Naive thymus-derived CD8-positive, alpha-beta T cell (primary cell): Measurements from ENCODE around the gene PPP1CB. TPM values are rescaled to one million over a fixed set of nuclear protein-coding genes. Genes with fewer than 3 reads are reported as not detected.
A peak's percentile ranks its signal among the peaks of the same experiment; 100 is the strongest.
"Not testable (repeated sequence)": the region's sequence is repeated elsewhere in the genome, so short reads cannot be mapped to it uniquely, and the experiment has no call there.

Experiments used
- ATAC-seq, 2 donors: fragments of 150-1000 bp; cut with Tn5 transposase in 1 of 2; sonication (Bioruptor Pico), chemical (Tn5 transposase) in 1 of 2; 1 replicate in 1 of 2; 2 replicates in 1 of 2; pipeline ENCODE4 v1.10.0; 2021; ENCODE audit warnings: mild to moderate bottlenecking in 2 of 2, moderate library complexity in 2 of 2
- POLR2A ChIA-PET: fragments of 350-600 bp; sonication (Branson Sonifier 250); formaldehyde crosslinking; loops from one replicate; lab custom pipeline; 2021; ENCODE audit warnings: antibody characterized with exemption; lab: Charles Lee
- DNase-seq, 10 donors: peaks; one replicate each; pipeline versions ENCODE4 v3.0.0 to v3.0.0-alpha.2; 2020 to 2022
- H3K27ac Mint-ChIP-seq, 10 donors: one replicate each; pipeline ENCODE4 v1.8.0; 2020 to 2022; ENCODE audit warnings: mild to moderate bottlenecking in 10 of 10, mixed read lengths in 10 of 10, moderate library complexity in 4 of 10, inconsistent platforms in 1 of 10
- H3K27me3 Mint-ChIP-seq, 5 donors: one replicate each; pipeline ENCODE4 v1.8.0; 2021 to 2022; ENCODE audit warnings: mixed read lengths in 5 of 5
- H3K36me3 Mint-ChIP-seq, 3 donors: one replicate each; pipeline ENCODE4 v1.8.0; 2020 to 2022; ENCODE audit warnings: mixed read lengths in 3 of 3, mild to moderate bottlenecking in 2 of 3, inconsistent platforms in 1 of 3
- H3K4me1 Mint-ChIP-seq, 4 donors: one replicate each; pipeline ENCODE4 v1.8.0; 2021 to 2022; ENCODE audit warnings: mixed read lengths in 4 of 4
- H3K4me3 Mint-ChIP-seq, 10 donors: one replicate each; pipeline ENCODE4 v1.8.0; 2020 to 2022; ENCODE audit warnings: mild to moderate bottlenecking in 10 of 10, mixed read lengths in 10 of 10, moderate library complexity in 6 of 10, inconsistent platforms in 1 of 10
- H3K9me3 Mint-ChIP-seq, 9 donors: one replicate each; pipeline ENCODE4 v1.8.0; 2020 to 2022; ENCODE audit warnings: mixed read lengths in 9 of 9, mild to moderate bottlenecking in 3 of 9, inconsistent platforms in 1 of 9, moderate library complexity in 1 of 9
- polyA plus RNA-seq, 3 donors: library from polyadenylated mRNA; unstranded; fragments of 300-500 nt; fragmentation: Illumina TruSeq; gene quantifications; one replicate each; pipeline ENCODE4 v1.2.3, GENCODE V29; 2021
- total RNA-seq, 8 experiments: library from RNA in 2 of 8; stranded (reverse) in 2 of 8; gene quantifications; one replicate each; pipeline ENCODE4 v1.2.3 and lab custom pipeline; 2021 to 2026

Gene PPP1CB
- total and polyA plus RNA-seq, 5 experiments from 2014 or later, result 63.1 to 166 (median 85.7) TPM

- Mint-ChIP-seq H3K4me3 (no peak overlapping the region), H3K27ac (no peak overlapping the region), H3K9me3 (no peaks in the 10 kb centered on the region), H3K36me3 (no peaks in the 10 kb centered on the region), H3K27me3 (no peaks in the 10 kb centered on the region), H3K4me1 (peaks cover 0 to 14% (median 1%) of the 10 kb centered on the region in 4 donors)
- no peak for ATAC-seq
- POLR2A ChIA-PET, result interaction anchor here (1.0 kb wide), 1 partner anchor 13 kb away, joined by 3 read pairs; no protein-coding TSS in a partner anchor
- no peak for DNase-seq
Measured at GRCh38 chr2:28720345-28720744, 31.3 kb upstream of the PPP1CB start.

DNA sequence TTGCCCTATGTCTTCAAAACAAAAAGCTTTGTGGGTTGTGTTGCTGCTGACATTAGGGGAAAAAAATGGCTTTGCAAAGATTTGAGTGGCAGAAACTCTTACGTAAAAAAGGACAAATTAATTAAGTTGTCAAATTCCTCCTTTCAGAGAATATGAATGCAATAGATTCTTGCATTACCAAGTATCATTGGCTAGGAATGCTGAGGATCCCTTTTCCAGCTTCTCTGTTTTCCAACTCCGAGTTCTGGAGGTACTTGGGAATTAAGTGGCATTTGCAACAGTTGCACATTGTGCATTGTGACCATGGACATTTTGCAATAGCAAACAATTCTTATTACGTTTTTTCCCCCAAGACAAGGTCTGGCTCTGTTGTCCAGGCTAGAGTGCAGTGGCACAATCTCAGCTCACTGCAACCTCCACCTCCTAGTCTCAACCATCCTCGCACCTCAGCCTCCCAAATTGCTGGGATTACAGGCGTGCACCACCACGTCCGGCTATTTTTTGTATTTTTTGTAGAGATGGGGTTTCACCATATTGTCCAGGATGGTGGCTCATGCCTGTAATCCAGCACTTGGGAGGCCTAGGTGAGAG is 29.9 kb upstream of the PPP1CB start:
- ATAC-seq, result no peak
- Mint-ChIP-seq H3K9me3 (no peaks in the 10 kb centered on the region), H3K27me3 (no peaks in the 10 kb centered on the region), H3K27ac (no peak overlapping the region), H3K36me3 (no peaks in the 10 kb centered on the region), H3K4me3 (no peak overlapping the region), H3K4me1 (peaks cover 0 to 2% (median 1%) of the 10 kb centered on the region in 4 donors)
- POLR2A ChIA-PET, result no interaction called here
- DNase-seq, result no peak

DNA sequence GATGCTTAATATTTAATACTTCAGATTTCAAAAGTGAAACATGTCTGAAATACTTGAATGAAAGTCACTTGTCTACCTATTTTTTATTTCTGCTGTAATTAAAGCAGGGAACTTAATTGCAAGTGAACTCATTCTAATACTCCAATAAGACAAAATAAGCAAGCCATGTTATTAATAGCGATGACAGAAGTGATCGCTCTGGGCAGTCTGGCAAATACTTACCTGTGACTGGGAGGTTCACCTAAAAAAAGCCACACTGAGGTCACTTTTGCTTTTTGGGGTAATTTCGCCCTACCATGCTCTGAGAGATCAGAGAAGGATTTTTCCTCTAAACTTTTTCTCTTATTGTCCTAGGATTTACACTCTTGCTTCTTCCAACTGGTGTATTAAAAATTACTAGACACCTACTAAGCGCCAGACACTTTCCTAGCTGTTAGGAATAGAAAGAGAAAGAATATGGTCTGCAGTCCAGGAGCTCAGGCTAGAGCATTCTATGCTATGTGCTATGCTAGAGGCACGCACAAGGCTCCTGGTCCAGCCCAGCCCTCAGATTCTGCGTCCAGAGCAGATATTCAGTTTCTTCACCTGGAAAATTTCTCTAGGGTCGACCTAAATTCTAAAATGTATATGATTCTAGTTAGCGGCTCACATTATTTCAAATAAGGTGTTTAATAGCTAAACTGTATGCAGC is 26.5 kb upstream of the PPP1CB start:
- Mint-ChIP-seq H3K4me1 (peaks cover 0 to under 1% (median 0%) of the 10 kb centered on the region in 4 donors), H3K9me3 (no peaks in the 10 kb centered on the region), H3K27ac (no peak overlapping the region), H3K4me3 (no peak overlapping the region), H3K27me3 (no peaks in the 10 kb centered on the region), H3K36me3 (no peaks in the 10 kb centered on the region)
- POLR2A ChIA-PET, result no interaction called here
- no peak for ATAC-seq
- no peak for DNase-seq

DNA sequence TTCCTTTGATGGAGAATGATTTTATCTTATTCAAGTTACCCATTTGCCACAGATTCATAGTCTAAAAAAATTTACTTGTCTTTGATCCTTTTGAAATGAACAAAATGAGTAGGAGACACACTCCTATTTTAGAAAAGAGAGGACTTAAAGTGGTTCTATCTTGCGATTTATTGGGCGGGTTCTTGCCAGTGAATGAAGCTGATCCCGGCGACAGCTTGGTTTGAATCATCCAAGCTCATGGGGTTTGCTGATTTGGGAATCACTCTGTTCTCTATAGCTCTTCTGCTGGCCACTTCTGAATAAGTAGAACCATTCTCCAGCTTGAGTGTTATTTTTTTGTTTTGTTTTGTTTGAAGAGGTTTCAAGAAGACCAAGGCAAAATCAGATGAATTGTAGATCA is 25.5 kb upstream of the PPP1CB start:
- POLR2A ChIA-PET, result no interaction called here
- Mint-ChIP-seq H3K4me3 (no peak overlapping the region), H3K9me3 (no peaks in the 10 kb centered on the region), H3K27me3 (no peaks in the 10 kb centered on the region), H3K27ac (peak overlapping the region in 1 of 10 donors; percentile 19), H3K36me3 (no peaks in the 10 kb centered on the region), H3K4me1 (peaks cover 0 to 8% (median 2%) of the 10 kb centered on the region in 4 donors)
- ATAC-seq (no peak), DNase-seq (no peak)

GRCh38 chr2:28729698-28730097 is 21.9 kb upstream of the PPP1CB start:
- peaks cover 0 to 8% (median 3%) of the 10 kb centered on the region in 4 donors for H3K4me1 Mint-ChIP-seq
- ATAC-seq (no peak), DNase-seq (no peak)
- H3K4me3 Mint-ChIP-seq, result no peak overlapping the region
- H3K27me3 Mint-ChIP-seq, result no peaks in the 10 kb centered on the region
- no peaks in the 10 kb centered on the region for H3K9me3 Mint-ChIP-seq
- H3K36me3 Mint-ChIP-seq, result no peaks in the 10 kb centered on the region
- POLR2A ChIA-PET, result interaction anchor here (0.7 kb wide), 1 partner anchor 53 kb away, joined by 3 read pairs; no protein-coding TSS in a partner anchor
- H3K27ac Mint-ChIP-seq, result no peak overlapping the region

DNA sequence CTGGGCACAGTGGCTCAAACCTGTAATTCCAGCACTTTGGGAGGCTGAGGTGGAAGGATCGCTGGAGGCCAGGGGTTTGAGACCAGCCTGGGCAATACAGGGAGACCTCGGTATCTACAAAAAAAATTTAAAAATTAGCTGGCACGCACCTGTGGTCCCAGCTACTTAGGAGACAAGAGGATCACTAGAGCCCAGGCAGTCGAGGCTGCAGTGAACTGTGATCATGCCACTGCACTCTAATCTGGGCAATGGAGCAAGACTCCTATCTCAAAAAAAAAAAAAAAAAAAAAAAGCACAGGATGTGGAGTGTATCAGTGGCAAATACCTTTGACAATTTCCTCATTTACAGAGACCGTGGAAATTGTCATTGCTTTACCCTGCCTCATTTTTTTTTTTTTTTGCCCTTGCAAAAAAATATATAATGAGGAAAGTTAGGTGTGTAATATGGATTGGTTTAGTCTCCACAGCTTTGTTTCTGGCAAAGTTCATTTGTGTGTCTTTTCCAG is 20.9 kb upstream of the PPP1CB start:
- H3K4me3 Mint-ChIP-seq, result no peak overlapping the region
- H3K9me3 Mint-ChIP-seq, result no peaks in the 10 kb centered on the region
- no peaks in the 10 kb centered on the region for H3K27me3 Mint-ChIP-seq
- H3K36me3 Mint-ChIP-seq, result no peaks in the 10 kb centered on the region
- DNase-seq, result no peak
- peaks cover 0 to 8% (median 3%) of the 10 kb centered on the region in 4 donors for H3K4me1 Mint-ChIP-seq
- POLR2A ChIA-PET, result interaction anchor here (0.5 to 0.7 kb wide), 3 partner anchors 11 to 92 kb away, joined by 3 to 6 read pairs (median 6); no protein-coding TSS in a partner anchor
- peak in 1 of 2 donors; percentile 18 for ATAC-seq
- peak overlapping the region in 1 of 10 donors; percentile 75 for H3K27ac Mint-ChIP-seq

DNA sequence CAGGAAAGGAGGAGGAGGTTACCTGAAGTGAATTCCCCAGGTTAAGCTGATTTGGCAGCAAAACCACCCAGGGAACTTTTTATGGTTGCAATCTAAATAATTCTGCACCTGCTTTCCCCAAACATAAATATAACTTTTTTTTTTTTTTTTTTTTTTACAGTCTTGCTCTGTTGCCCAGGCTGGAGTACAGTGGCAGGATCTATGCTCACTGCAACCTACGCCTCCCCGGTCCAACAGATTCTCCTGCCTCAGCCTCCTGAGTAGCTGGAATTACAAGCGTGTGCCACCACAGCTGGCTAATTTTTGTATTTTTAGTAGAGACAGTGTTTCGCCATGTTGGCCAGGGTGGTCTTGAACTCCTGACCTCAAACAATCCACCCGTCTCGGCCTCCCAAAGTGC is 16.1 kb upstream of the PPP1CB start:
- H3K4me3 Mint-ChIP-seq, result no peak overlapping the region
- no peak overlapping the region for H3K27ac Mint-ChIP-seq
- POLR2A ChIA-PET, result no interaction called here
- H3K9me3 Mint-ChIP-seq, result peaks cover 0 to 15% (median 8%) of the 10 kb centered on the region in 9 donors
- no peak for ATAC-seq
- no peak for DNase-seq
- H3K36me3 Mint-ChIP-seq, result peaks cover 0 to 7% (median 0%) of the 10 kb centered on the region in 3 donors
- H3K4me1 Mint-ChIP-seq, result peaks cover 0 to 5% (median 2%) of the 10 kb centered on the region in 4 donors
- no peaks in the 10 kb centered on the region for H3K27me3 Mint-ChIP-seq

DNA sequence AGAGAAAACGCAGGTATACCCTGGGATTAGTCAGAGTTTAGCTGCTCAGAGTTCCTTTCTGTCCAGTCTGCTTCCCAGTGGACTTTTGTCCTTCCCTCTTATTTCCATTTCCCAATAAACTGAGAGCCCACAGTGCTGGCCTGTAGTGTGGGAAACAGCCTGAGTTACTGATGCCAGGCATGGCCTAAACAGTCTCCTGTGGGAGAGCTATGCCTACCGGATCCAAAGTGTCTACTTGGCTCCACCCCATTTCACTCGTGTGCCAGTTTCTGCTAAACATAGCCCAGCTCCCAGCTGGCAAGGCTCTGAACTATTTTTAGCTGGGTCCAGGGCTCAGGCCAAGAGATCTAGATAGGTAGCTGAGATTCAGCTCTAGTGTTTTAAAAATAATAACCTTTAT is 15.6 kb upstream of the PPP1CB start:
- no peaks in the 10 kb centered on the region for H3K27me3 Mint-ChIP-seq
- no peak for ATAC-seq
- DNase-seq, result no peak
- H3K4me3 Mint-ChIP-seq, result no peak overlapping the region
- H3K36me3 Mint-ChIP-seq, result peaks cover 0 to 7% (median 0%) of the 10 kb centered on the region in 3 donors
- POLR2A ChIA-PET, result no interaction called here
- H3K9me3 Mint-ChIP-seq, result peaks cover 0 to 15% (median 8%) of the 10 kb centered on the region in 9 donors
- H3K4me1 Mint-ChIP-seq, result peaks cover 0 to 3% (median 0%) of the 10 kb centered on the region in 4 donors
- H3K27ac Mint-ChIP-seq, result no peak overlapping the region

DNA sequence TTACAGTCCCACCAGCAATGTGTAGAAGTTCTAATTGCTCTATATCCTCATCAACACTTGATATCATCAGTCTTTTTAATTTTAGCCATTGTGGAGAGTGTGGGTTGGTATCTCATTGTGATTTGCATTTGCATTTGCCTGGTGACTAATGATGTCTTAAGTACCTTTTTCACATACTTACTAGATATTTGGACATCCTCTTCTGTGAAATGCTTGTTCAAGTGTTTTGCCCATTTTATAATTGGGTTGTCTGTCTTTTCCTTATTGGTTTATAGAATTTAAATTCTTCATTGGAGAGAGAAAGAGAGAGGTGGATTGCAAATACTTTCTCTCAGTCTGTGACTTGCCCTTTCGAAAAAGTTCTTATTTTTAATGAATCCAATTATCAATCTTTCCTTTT is 14.0 kb upstream of the PPP1CB start:
- no peak overlapping the region for H3K4me3 Mint-ChIP-seq
- H3K27me3 Mint-ChIP-seq, result no peaks in the 10 kb centered on the region
- no peak for DNase-seq
- POLR2A ChIA-PET, result interaction anchor here (0.9 kb wide), 1 partner anchor 100 kb away, joined by 4 read pairs; no protein-coding TSS in a partner anchor
- peaks cover 0 to 15% (median 8%) of the 10 kb centered on the region in 9 donors for H3K9me3 Mint-ChIP-seq
- no peak overlapping the region for H3K27ac Mint-ChIP-seq
- ATAC-seq, result no peak
- peaks cover 0 to 7% (median 0%) of the 10 kb centered on the region in 3 donors for H3K36me3 Mint-ChIP-seq
- no peaks in the 10 kb centered on the region for H3K4me1 Mint-ChIP-seq

- peaks cover 0 to 12% (median 5%) of the 10 kb centered on the region in 9 donors for H3K9me3 Mint-ChIP-seq
- ATAC-seq, H3K36me3 Mint-ChIP-seq, H3K4me3 Mint-ChIP-seq, H3K4me1 Mint-ChIP-seq, DNase-seq, H3K27ac Mint-ChIP-seq, H3K27me3 Mint-ChIP-seq, POLR2A ChIA-PET: not testable (repeated sequence)
Measured at GRCh38 chr2:28742619-28743018, 9.0 kb upstream of the PPP1CB start.

GRCh38 chr2:28745225-28745624 is 6.4 kb upstream of the PPP1CB start:
- POLR2A ChIA-PET, result no interaction called here
- Mint-ChIP-seq H3K27me3 (no peaks in the 10 kb centered on the region), H3K9me3 (no peaks in the 10 kb centered on the region), H3K4me1 (peaks cover 6 to 29% (median 24%) of the 10 kb centered on the region in 4 donors), H3K27ac (peak overlapping the region in 1 of 10 donors; percentile 36), H3K36me3 (no peaks in the 10 kb centered on the region), H3K4me3 (no peak overlapping the region)
- DNase-seq, result no peak
- ATAC-seq, result no peak

GRCh38 chr2:28745876-28746275 is 5.8 kb upstream of the PPP1CB start:
- H3K9me3 Mint-ChIP-seq, result no peaks in the 10 kb centered on the region
- no peaks in the 10 kb centered on the region for H3K36me3 Mint-ChIP-seq
- no peak overlapping the region for H3K27ac Mint-ChIP-seq
- H3K27me3 Mint-ChIP-seq, result no peaks in the 10 kb centered on the region
- H3K4me3 Mint-ChIP-seq, result no peak overlapping the region
- POLR2A ChIA-PET, result no interaction called here
- no peak for ATAC-seq
- no peak for DNase-seq
- peaks cover 12 to 35% (median 31%) of the 10 kb centered on the region in 4 donors for H3K4me1 Mint-ChIP-seq
